Trophoblast cell (in vitro differentiated cells and primary cell): ENCODE measurements around the gene FLNA. TPM values are rescaled to one million over a fixed set of nuclear protein-coding genes. Genes with fewer than 3 reads are reported as not detected.
A peak's percentile ranks its signal among the peaks of the same experiment; 100 is the strongest.

ENCODE experiments used
- DNase-seq, 2 donors: peaks; one replicate each; pipeline ENCODE4 v3.0.0-alpha.2; 2016
- H2AFZ ChIP-seq: 2 replicates; pipeline ENCODE4 v1.6.1; 2013; ENCODE audit warnings: low read length, moderate library complexity, mild to moderate bottlenecking; ENCODE audit not compliant: insufficient read depth, poor library complexity
- H2AK5ac ChIP-seq: 2 replicates; pipeline ENCODE4 v1.6.1; 2013; ENCODE audit warnings: mild to moderate bottlenecking, low read length
- H2BK120ac ChIP-seq: 2 replicates; pipeline ENCODE4 v1.6.1; 2013; ENCODE audit warnings: low read length, mild to moderate bottlenecking, moderate library complexity; ENCODE audit not compliant: insufficient read depth, poor library complexity
- H2BK12ac ChIP-seq: 2 replicates; pipeline ENCODE4 v1.6.1; 2013; ENCODE audit warnings: mild to moderate bottlenecking, low read length, moderate library complexity
- H2BK5ac ChIP-seq: 2 replicates; pipeline ENCODE4 v1.6.1; 2013; ENCODE audit warnings: low read length, low read depth, moderate library complexity, mild to moderate bottlenecking; ENCODE audit not compliant: poor library complexity
- H3K14ac ChIP-seq: 2 replicates; pipeline ENCODE4 v1.6.1; 2013; ENCODE audit warnings: mild to moderate bottlenecking, low read length
- H3K18ac ChIP-seq: 2 replicates; pipeline ENCODE4 v1.6.1; 2013; ENCODE audit warnings: mild to moderate bottlenecking, low read length
- H3K23ac ChIP-seq: 2 replicates; pipeline ENCODE4 v1.6.1; 2013; ENCODE audit warnings: low read length
- H3K27ac ChIP-seq: 2 replicates; pipeline ENCODE4 v1.5.1; 2013; ENCODE audit warnings: low read depth, mild to moderate bottlenecking, inconsistent platforms, low read length, moderate library complexity
- H3K27me3 ChIP-seq: 2 replicates; pipeline ENCODE4 v1.6.1; 2013; ENCODE audit warnings: inconsistent platforms, mild to moderate bottlenecking, low read length, moderate library complexity; ENCODE audit not compliant: insufficient read depth
- H3K36me3 ChIP-seq, 2 experiments: 1 replicate in 1 of 2; 2 replicates in 1 of 2; pipeline ENCODE4 v1.6.1; 2013; ENCODE audit warnings: low read length in 2 of 2, mild to moderate bottlenecking in 2 of 2, moderate library complexity in 1 of 2; ENCODE audit not compliant: insufficient read depth in 2 of 2, control insufficient read depth in 1 of 2
- H3K4ac ChIP-seq: 2 replicates; pipeline ENCODE4 v1.6.1; 2013; ENCODE audit warnings: low read depth, mild to moderate bottlenecking, low read length, moderate library complexity
- H3K4me1 ChIP-seq, 2 experiments: 1 replicate in 1 of 2; 2 replicates in 1 of 2; pipeline ENCODE4 v1.6.1; 2013; ENCODE audit warnings: low read length in 2 of 2, mild to moderate bottlenecking in 2 of 2, moderate library complexity in 1 of 2; ENCODE audit not compliant: insufficient read depth in 2 of 2, control insufficient read depth in 1 of 2
- H3K4me2 ChIP-seq: 2 replicates; pipeline ENCODE4 v1.6.1; 2013; ENCODE audit warnings: inconsistent platforms, mild to moderate bottlenecking, low read length, moderate library complexity
- H3K4me3 ChIP-seq: 2 replicates; pipeline ENCODE4 v1.5.1; 2013; ENCODE audit warnings: mild to moderate bottlenecking, low read depth, low read length, inconsistent platforms
- H3K79me1 ChIP-seq: one replicate; pipeline ENCODE4 v1.6.1; 2013; ENCODE audit warnings: low read length
- H3K79me2 ChIP-seq: 2 replicates; pipeline ENCODE4 v1.6.1; 2013; ENCODE audit warnings: low read length, mild to moderate bottlenecking; ENCODE audit not compliant: control insufficient read depth, insufficient read depth, poor library complexity
- H3K9ac ChIP-seq: 2 replicates; pipeline ENCODE4 v1.6.1; 2013; ENCODE audit warnings: mild to moderate bottlenecking, low read length
- H3K9me3 ChIP-seq: 2 replicates; pipeline ENCODE4 v1.6.1; 2013; ENCODE audit warnings: low read depth, mild to moderate bottlenecking, control low read depth, inconsistent platforms, low read length; ENCODE audit not compliant: insufficient read depth
- H4K12ac ChIP-seq: 2 replicates; pipeline ENCODE4 v1.6.1; 2013; ENCODE audit warnings: low read depth, mild to moderate bottlenecking, low read length, moderate library complexity
- H4K8ac ChIP-seq: 2 replicates; pipeline ENCODE4 v1.6.1; 2013; ENCODE audit warnings: low read depth, mild to moderate bottlenecking, low read length, moderate library complexity
- H4K91ac ChIP-seq: one replicate; pipeline ENCODE4 v1.6.1; 2013; ENCODE audit warnings: low read depth, mild to moderate bottlenecking, low read length, moderate library complexity
- WGBS: extraction: QIAGEN DNeasy Blood & Tissue Kit; methylation state at CpG from one replicate; pipeline ENCODE4 v1.1.7; 2013; ENCODE audit warnings: missing lambda C conversion rate; ENCODE audit not compliant: insufficient read length, insufficient coverage; ENCODE audit errors: extremely low coverage; 5-methylcytosine and 5-hydroxymethylcytosine counted together
- polyA plus RNA-seq: library from polyadenylated mRNA; stranded (reverse); fragments of 200-250 nt; gene quantifications from 2 replicates; pipeline ENCODE4 v1.2.3, GENCODE V29; 2013

Gene FLNA
- 739 and 796 TPM in 2 replicates for polyA plus RNA-seq

GRCh38 chrX:154374313-154375155, at the start of gene FLNA:
Gene FLNA, minus strand, starts transcription at chrX:154374634. Its CDS starts 3,389 bp downstream, at chrX:154371245.
- peak in 1 of 2 donors; percentile 35 for DNase-seq
- peaks cover 40% of the 10 kb centered on the region for H3K79me2 ChIP-seq
- no peaks in the 10 kb centered on the region for H3K9me3 ChIP-seq
- peak within 1 kb of the TSS; percentile 94 for H4K91ac ChIP-seq
- peaks cover 42% of the 10 kb centered on the region for H3K79me1 ChIP-seq
- peak within 1 kb of the TSS; percentile 97 for H3K18ac ChIP-seq
- H2BK12ac ChIP-seq, result peak within 1 kb of the TSS; percentile 87
- peak within 1 kb of the TSS; percentile 64 for H2BK120ac ChIP-seq
- H3K4me3 ChIP-seq, result peak within 1 kb of the TSS; percentile 72
- H4K12ac ChIP-seq, result peak within 1 kb of the TSS; percentile 86
- no peak within 1 kb of the TSS for H3K23ac ChIP-seq
- H2AFZ ChIP-seq, result peak within 1 kb of the TSS; percentile 37
- peak within 1 kb of the TSS; percentile 87 for H2AK5ac ChIP-seq
- peak within 1 kb of the TSS; percentile 97 for H3K14ac ChIP-seq
- no CpG with 5 or more reads among the region's 95 CpGs for WGBS
- peak within 1 kb of the TSS; percentile 84 for H3K4ac ChIP-seq
- peaks cover 13 to 26% of the 10 kb centered on the region in 2 experiments for H3K4me1 ChIP-seq
- H3K9ac ChIP-seq, result peak within 1 kb of the TSS; percentile 88
- H3K27me3 ChIP-seq, result no peaks in the 10 kb centered on the region
- H3K36me3 ChIP-seq, result peaks cover 5 to 10% of the 10 kb centered on the region in 2 experiments
- H4K8ac ChIP-seq, result peak within 1 kb of the TSS; percentile 89
- peak within 1 kb of the TSS; percentile 81 for H2BK5ac ChIP-seq
- peak within 1 kb of the TSS; percentile 80 for H3K27ac ChIP-seq
- peak within 1 kb of the TSS; percentile 66 for H3K4me2 ChIP-seq

GRCh38 chrX:154420402-154420756, 45.9 kb upstream of the FLNA start:
- H3K36me3 ChIP-seq, result peaks cover 9 to 10% of the 10 kb centered on the region in 2 experiments
- H3K23ac ChIP-seq, result no peak overlapping the region
- no peaks in the 10 kb centered on the region for H3K79me1 ChIP-seq
- no peak overlapping the region for H4K8ac ChIP-seq
- no peak overlapping the region for H2AFZ ChIP-seq
- H3K4ac ChIP-seq, result no peak overlapping the region
- H2BK120ac ChIP-seq, result no peak overlapping the region
- H4K91ac ChIP-seq, result no peak overlapping the region
- no peak for DNase-seq
- H2AK5ac ChIP-seq, result no peak overlapping the region
- H2BK12ac ChIP-seq, result no peak overlapping the region
- no peak overlapping the region for H3K27ac ChIP-seq
- H3K4me1 ChIP-seq, result no peaks in the 10 kb centered on the region
- H3K4me2 ChIP-seq, result no peak overlapping the region
- no peaks in the 10 kb centered on the region for H3K79me2 ChIP-seq
- H3K14ac ChIP-seq, result no peak overlapping the region
- H3K9ac ChIP-seq, result no peak overlapping the region
- no peak overlapping the region for H3K18ac ChIP-seq
- no peak overlapping the region for H2BK5ac ChIP-seq
- no peaks in the 10 kb centered on the region for H3K27me3 ChIP-seq
- no peak overlapping the region for H4K12ac ChIP-seq
- H3K9me3 ChIP-seq, result no peaks in the 10 kb centered on the region
- no CpG with 5 or more reads among the region's 10 CpGs for WGBS
- H3K4me3 ChIP-seq, result no peak overlapping the region

GRCh38 chrX:154419688-154420401, 45.4 kb upstream of the FLNA start:
- H4K12ac ChIP-seq, result no peak overlapping the region
- H3K79me1 ChIP-seq, result no peaks in the 10 kb centered on the region
- H2BK5ac ChIP-seq, result no peak overlapping the region
- no peaks in the 10 kb centered on the region for H3K9me3 ChIP-seq
- no peak for DNase-seq
- no peak overlapping the region for H3K18ac ChIP-seq
- no peak overlapping the region for H2AFZ ChIP-seq
- no peak overlapping the region for H3K23ac ChIP-seq
- H3K36me3 ChIP-seq, result peaks cover 9 to 10% of the 10 kb centered on the region in 2 experiments
- no peak overlapping the region for H4K91ac ChIP-seq
- H2BK12ac ChIP-seq, result no peak overlapping the region
- no peak overlapping the region for H4K8ac ChIP-seq
- H3K4me2 ChIP-seq, result no peak overlapping the region
- no peak overlapping the region for H3K9ac ChIP-seq
- no peaks in the 10 kb centered on the region for H3K4me1 ChIP-seq
- H3K4ac ChIP-seq, result no peak overlapping the region
- H3K4me3 ChIP-seq, result no peak overlapping the region
- no peak overlapping the region for H3K14ac ChIP-seq
- H3K27ac ChIP-seq, result no peak overlapping the region
- no peaks in the 10 kb centered on the region for H3K27me3 ChIP-seq
- H2AK5ac ChIP-seq, result no peak overlapping the region
- no peaks in the 10 kb centered on the region for H3K79me2 ChIP-seq
- no CpG with 5 or more reads among the region's 19 CpGs for WGBS
- H2BK120ac ChIP-seq, result no peak overlapping the region

GRCh38 chrX:154419189-154419588, 44.8 kb upstream of the FLNA start:
- H3K79me2 ChIP-seq, result no peaks in the 10 kb centered on the region
- no peaks in the 10 kb centered on the region for H3K9me3 ChIP-seq
- no peak overlapping the region for H3K27ac ChIP-seq
- H2AFZ ChIP-seq, result no peak overlapping the region
- no peak overlapping the region for H4K8ac ChIP-seq
- no peak overlapping the region for H4K91ac ChIP-seq
- no peak overlapping the region for H4K12ac ChIP-seq
- no peaks in the 10 kb centered on the region for H3K79me1 ChIP-seq
- no peak for DNase-seq
- no peak overlapping the region for H3K9ac ChIP-seq
- no peak overlapping the region for H3K4me3 ChIP-seq
- H3K4ac ChIP-seq, result no peak overlapping the region
- H2BK12ac ChIP-seq, result no peak overlapping the region
- no peak overlapping the region for H3K18ac ChIP-seq
- no peak overlapping the region for H2BK5ac ChIP-seq
- H3K36me3 ChIP-seq, result peaks cover 9 to 10% of the 10 kb centered on the region in 2 experiments
- H3K4me2 ChIP-seq, result no peak overlapping the region
- H3K14ac ChIP-seq, result no peak overlapping the region
- no CpG with 5 or more reads among the region's 8 CpGs for WGBS
- no peaks in the 10 kb centered on the region for H3K4me1 ChIP-seq
- no peak overlapping the region for H3K23ac ChIP-seq
- no peak overlapping the region for H2BK120ac ChIP-seq
- H2AK5ac ChIP-seq, result no peak overlapping the region
- H3K27me3 ChIP-seq, result no peaks in the 10 kb centered on the region
